IMR-90 (cell line): ENCODE measurements around the gene SHISA4. TPM values are rescaled to one million over a fixed set of nuclear protein-coding genes. Genes with fewer than 3 reads are reported as not detected.

ENCODE experiments used
- ATAC-seq: fragments of 200-7000 bp; cut with Tn5 transposase; 2 replicates; pipeline ENCODE4 v1.9.1; 2020; ENCODE audit warnings: low read depth, mild to moderate bottlenecking, moderate library complexity
- BruUV-seq: library from RNA; stranded (reverse); fragments of 400-500 nt; replicated peaks from 2 replicates; lab custom pipeline; 2021; lab: Mats Ljungman, UMichigan
- CTCF ChIA-PET: fragments of 300-600 bp; formaldehyde crosslinking; extraction: SDS; loops from one replicate; lab custom pipeline; 2021; ENCODE audit warnings: antibody characterized with exemption; lab: Yijun Ruan, JAX
- POLR2A ChIA-PET: fragments of 300-600 bp; sonication (Branson Sonifier 250); formaldehyde crosslinking; loops from one replicate; lab custom pipeline; 2022; ENCODE audit warnings: antibody characterized with exemption; ENCODE audit not compliant: unreplicated experiment; lab: Charles Lee
- DNase-seq: peaks from one replicate; pipeline ENCODE4 v3.0.0; 2013
- H2AFZ ChIP-seq: replicated peaks from 2 replicates; pipeline ENCODE3; 2013; ENCODE audit warnings: low read length, mild to moderate bottlenecking; ENCODE audit not compliant: poor library complexity
- H2AK5ac ChIP-seq: 2 replicates; pipeline ENCODE4 v1.6.1; 2013; ENCODE audit warnings: low read depth, low read length, inconsistent platforms
- H2AK9ac ChIP-seq: replicated peaks from 2 replicates; pipeline ENCODE3; 2013; ENCODE audit warnings: mild to moderate bottlenecking, low read depth, low read length, moderate library complexity; ENCODE audit not compliant: poor library complexity
- H2BK120ac ChIP-seq: 2 replicates; pipeline ENCODE4 v1.6.1; 2013; ENCODE audit warnings: low read depth, low read length, inconsistent platforms
- H2BK15ac ChIP-seq: 3 replicates; pipeline ENCODE4 v1.6.1; 2013; ENCODE audit warnings: low read depth, low read length, inconsistent platforms
- H2BK20ac ChIP-seq: 2 replicates; pipeline ENCODE4 v1.6.1; 2013; ENCODE audit warnings: low read depth, mild to moderate bottlenecking, inconsistent platforms, low read length, moderate library complexity
- H2BK5ac ChIP-seq: 2 replicates; pipeline ENCODE4 v1.6.1; 2013; ENCODE audit warnings: mild to moderate bottlenecking, low read depth, low read length, inconsistent platforms; ENCODE audit not compliant: poor library complexity, severe bottlenecking
- H3K14ac ChIP-seq: replicated peaks from 2 replicates; pipeline ENCODE4 v1.6.1; 2013; ENCODE audit warnings: low read depth, low read length, inconsistent platforms
- H3K18ac ChIP-seq: 2 replicates; pipeline ENCODE4 v1.6.1; 2013; ENCODE audit warnings: low read depth, low read length, control low read depth
- H3K23ac ChIP-seq: 2 replicates; pipeline ENCODE4 v1.6.1; 2013; ENCODE audit warnings: low read depth, low read length, inconsistent platforms
- H3K27ac ChIP-seq: 2 replicates; pipeline ENCODE4 v1.5.1; 2013; ENCODE audit warnings: mild to moderate bottlenecking, control low read depth, low read length; ENCODE audit not compliant: insufficient read depth
- H3K27me3 ChIP-seq: 2 replicates; pipeline ENCODE4 v1.6.1; 2013; ENCODE audit warnings: low read length; ENCODE audit not compliant: control insufficient read depth, insufficient read depth
- H3K36me3 ChIP-seq: 2 replicates; pipeline ENCODE4 v1.6.1; 2013; ENCODE audit warnings: low read length, mixed read lengths; ENCODE audit not compliant: control insufficient read depth, insufficient read depth
- H3K4ac ChIP-seq: 2 replicates; pipeline ENCODE4 v1.6.1; 2013; ENCODE audit warnings: low read depth, low read length, inconsistent platforms
- H3K4me1 ChIP-seq: 2 replicates; pipeline ENCODE4 v1.6.1; 2013; ENCODE audit warnings: low read length, mixed read lengths; ENCODE audit not compliant: control insufficient read depth, insufficient read depth
- H3K4me2 ChIP-seq: 2 replicates; pipeline ENCODE4 v1.6.1; 2013; ENCODE audit warnings: low read depth, mild to moderate bottlenecking, control low read depth, low read length, moderate library complexity
- H3K4me3 ChIP-seq: 2 replicates; pipeline ENCODE4 v1.5.1; 2013; ENCODE audit warnings: low read depth, mild to moderate bottlenecking, control low read depth, low read length, moderate library complexity; ENCODE audit not compliant: insufficient read depth
- H3K56ac ChIP-seq: 2 replicates; pipeline ENCODE4 v1.6.1; 2013; ENCODE audit warnings: low read length, inconsistent platforms; ENCODE audit not compliant: insufficient read depth; ENCODE audit errors: extremely low read depth
- H3K79me1 ChIP-seq, 2 experiments: 2 replicates each; pipeline ENCODE4 v1.6.1; 2013; ENCODE audit warnings: low read length in 2 of 2, inconsistent platforms in 1 of 2, low read depth in 1 of 2
- H3K9ac ChIP-seq: 2 replicates; pipeline ENCODE4 v1.6.1; 2013; ENCODE audit warnings: low read depth, low read length, control low read depth
- H3K9me1 ChIP-seq: 2 replicates; pipeline ENCODE4 v1.6.1; 2013; ENCODE audit warnings: low read length, inconsistent platforms; ENCODE audit not compliant: insufficient read depth
- H3K9me3 ChIP-seq: 2 replicates; pipeline ENCODE4 v1.6.1; 2013; ENCODE audit warnings: low read length; ENCODE audit not compliant: control insufficient read depth, insufficient read depth
- H4K20me1 ChIP-seq: 2 replicates; pipeline ENCODE4 v1.6.1; 2013; ENCODE audit warnings: low read length, inconsistent platforms; ENCODE audit not compliant: insufficient read depth
- H4K5ac ChIP-seq: 2 replicates; pipeline ENCODE4 v1.6.1; 2013; ENCODE audit warnings: mild to moderate bottlenecking, low read depth, low read length, control low read depth
- H4K8ac ChIP-seq, 2 experiments: 2 replicates each; pipeline ENCODE4 v1.6.1; 2013; ENCODE audit warnings: low read depth in 2 of 2, low read length in 2 of 2, control low read depth in 1 of 2, inconsistent platforms in 1 of 2
- H4K91ac ChIP-seq: 2 replicates; pipeline ENCODE4 v1.6.1; 2013; ENCODE audit warnings: low read depth, low read length, inconsistent platforms; ENCODE audit not compliant: insufficient read depth
- BHLHE40 ChIP-seq: fragments of 150-350 bp; IDR thresholded peaks from 2 replicates; pipeline ENCODE4 v1.6.1; 2016; ENCODE audit warnings: mild to moderate bottlenecking, low read depth, low read length
- CEBPB ChIP-seq: IDR thresholded peaks from 2 replicates; pipeline ENCODE4 v1.6.1; 2012; ENCODE audit warnings: low read depth, low read length, improper control_type of control experiment
- CHD1 ChIP-seq: IDR thresholded peaks from 2 replicates; pipeline ENCODE4 v1.6.1; 2012; ENCODE audit warnings: low read depth, low read length, improper control_type of control experiment
- FOS ChIP-seq: fragments of 150-350 bp; IDR thresholded peaks from 2 replicates; pipeline ENCODE4 v1.6.1; 2016; ENCODE audit warnings: low read depth, low read length
- MAFK ChIP-seq: IDR thresholded peaks from 2 replicates; pipeline ENCODE4 v1.6.1; 2012; ENCODE audit warnings: low read depth, low read length, improper control_type of control experiment
- MAZ ChIP-seq: IDR thresholded peaks from 2 replicates; pipeline ENCODE4 v1.6.1; 2012; ENCODE audit warnings: low read depth, mild to moderate bottlenecking, low read length, improper control_type of control experiment, moderate library complexity, borderline replicate concordance
- MXI1 ChIP-seq: IDR thresholded peaks from 2 replicates; pipeline ENCODE4 v1.6.1; 2012; ENCODE audit warnings: low read depth, mild to moderate bottlenecking, low read length, moderate library complexity, borderline replicate concordance
- NFE2L2 ChIP-seq: fragments of 150-350 bp; IDR thresholded peaks from 2 replicates; pipeline ENCODE4 v1.6.1; 2016; ENCODE audit warnings: low read depth, mild to moderate bottlenecking, low read length
- POLR2A ChIP-seq: IDR thresholded peaks from 2 replicates; pipeline ENCODE4 v1.6.1; 2012; ENCODE audit warnings: mild to moderate bottlenecking, low read depth, low read length
- RAD21 ChIP-seq: IDR thresholded peaks from 2 replicates; pipeline ENCODE4 v1.6.1; 2012; ENCODE audit warnings: low read length, improper control_type of control experiment
- RCOR1 ChIP-seq: IDR thresholded peaks from 2 replicates; pipeline ENCODE4 v1.6.1; 2012; ENCODE audit warnings: mild to moderate bottlenecking, low read length, improper control_type of control experiment; ENCODE audit not compliant: insufficient replicate concordance
- RFX5 ChIP-seq: IDR thresholded peaks from 2 replicates; pipeline ENCODE4 v1.8.0; 2012; ENCODE audit warnings: low read depth, mild to moderate bottlenecking, low read length, moderate library complexity
- SMC3 ChIP-seq: fragments of 150-350 bp; IDR thresholded peaks from 2 replicates; pipeline ENCODE4 v1.6.1; 2016; ENCODE audit warnings: low read depth, mild to moderate bottlenecking, antibody characterized with exemption, low read length, moderate library complexity
- WGBS, 2 experiments: methylation state at CpG; one replicate each; pipeline versions ENCODE4 v1.1.5 to v1.1.7; 2013; ENCODE audit warnings: missing lambda C conversion rate in 2 of 2; ENCODE audit not compliant: insufficient read length in 1 of 2; ENCODE audit errors: extremely low coverage in 2 of 2; 5-methylcytosine and 5-hydroxymethylcytosine counted together
- dilution Hi-C: fragments of 300-500 bp; cut with HindIII; formaldehyde crosslinking; loops from one replicate; pipeline ENCODE4 v1.14.3; 2018; ENCODE audit warnings: low sequenced_read_pairs; ENCODE audit not compliant: unreplicated experiment
- in situ Hi-C: fragments of 300-500 bp; cut with MboI; formaldehyde crosslinking; loops from 3 replicates; pipeline ENCODE4 v1.14.3; 2019; ENCODE audit warnings: low sequenced_read_pairs, inconsistent platforms, mixed read lengths
- intact Hi-C: fragments of 100-400 bp; cut with micrococcal nuclease; formaldehyde crosslinking; loops from 2 replicates; pipeline ENCODE4 v1.10.0; 2022
- polyA plus RNA-seq, 3 experiments: library from polyadenylated mRNA; depleted of rRNA; stranded (reverse); fragments of >200 nt; gene quantifications; 2 replicates each; pipeline ENCODE4 v1.2.3, GENCODE V29; 2012; ENCODE audit warnings: low replicate concordance in 1 of 3
- total RNA-seq: library from RNA; depleted of rRNA; stranded (reverse); fragments of >200 nt; gene quantifications from 2 replicates; pipeline ENCODE4 v1.2.3, GENCODE V29; 2012
- TF ChIP-seq, protein P1 (sequence below): conservative IDR thresholded peaks from 2 replicates; pipeline ENCODE4 v1.5.1; 2012; ENCODE audit warnings: mild to moderate bottlenecking, low read depth, low read length, improper control_type of control experiment
- TF ChIP-seq, protein P2 (sequence below): fragments of 150-350 bp; IDR thresholded peaks from 2 replicates; pipeline ENCODE4 v1.6.1; 2016; ENCODE audit warnings: low read depth, mild to moderate bottlenecking, low read length, moderate library complexity, borderline replicate concordance
- TF ChIP-seq, protein P3 (sequence below): fragments of 150-350 bp; IDR thresholded peaks from 2 replicates; pipeline ENCODE4 v1.6.1; 2017; ENCODE audit warnings: mild to moderate bottlenecking, antibody characterized with exemption, low read length, low read depth

SHISA4 gene
- total and polyA plus RNA-seq, 2 of the 4 experiments (the other 2 are of a cell fraction) = 10.0 to 34.8 TPM

DNA sequence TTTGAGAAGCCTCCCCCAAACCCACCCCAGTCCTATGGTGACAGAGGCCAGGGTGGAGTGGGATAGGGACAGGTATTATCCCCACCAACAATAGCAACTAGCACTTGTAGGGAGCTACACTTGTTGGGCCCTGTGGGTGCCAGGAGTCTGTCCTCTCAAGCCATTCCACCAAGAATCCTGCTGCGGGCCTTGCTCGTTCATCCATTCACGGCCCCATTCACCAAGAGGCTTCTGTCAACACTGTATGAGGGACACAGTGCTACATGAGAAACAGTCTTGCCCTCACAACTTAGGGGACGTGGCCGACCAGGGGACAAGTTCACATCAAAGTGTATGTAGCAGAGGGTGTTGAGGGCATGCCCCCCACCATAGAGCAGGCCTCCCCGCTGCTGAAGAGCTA lies 18.9 kb downstream of the SHISA4 start:
- Histone ChIP-seq H2BK120ac (no peak overlapping the region), H3K27me3 (no peaks in the 10 kb centered on the region), H3K27ac (no peak overlapping the region), H3K4me3 (no peak overlapping the region), H3K18ac (no peak overlapping the region), H3K14ac (no peak overlapping the region; the same call in 1 of the 2 replicates), H2AK9ac (peak overlapping the region; percentile 60), H3K9me3 (no peaks in the 10 kb centered on the region), H2BK20ac (peak overlapping the region; percentile 22; the same call in 1 of the 2 replicates), H4K91ac (peak overlapping the region; percentile 24; the same call in 1 of the 2 replicates), H3K23ac (peak overlapping the region; percentile 46; the same call in 1 of the 2 replicates), H3K9ac (no peak overlapping the region), H3K4me2 (no peak overlapping the region), H4K5ac (no peak overlapping the region), H4K20me1 (no peaks in the 10 kb centered on the region), H2BK5ac (no peak overlapping the region), H3K4me1 (peaks cover 33% of the 10 kb centered on the region), H2BK15ac (0 out of 3 replicates have a peak overlapping the region, but pooled peaks have one; percentile 20), H2AFZ (no peak overlapping the region), H3K56ac (no peak overlapping the region), H3K9me1 (peaks cover 45% of the 10 kb centered on the region), H3K79me1 (peaks cover 14 to 81% of the 10 kb centered on the region in 2 experiments), H3K36me3 (peaks cover 19% of the 10 kb centered on the region), H2AK5ac (peak overlapping the region; percentile 15), H3K4ac (peak overlapping the region; percentile 100), H4K8ac (no peak overlapping the region; a peak in 1 of 4 replicates)
- no TSS peak for BruUV-seq
- ChIA-PET POLR2A (interaction anchor here (1.1 kb wide), 1 partner anchor 38 kb away, joined by 3 read pairs; no protein-coding TSS in a partner anchor), CTCF (interaction anchor here (0.7 kb wide), 1 partner anchor 12 kb away, joined by 4 read pairs; no protein-coding TSS in a partner anchor)
- no peak for ATAC-seq
- WGBS, 2 experiments = no CpG with 5 or more reads among the region's 6 CpGs
- dilution Hi-C loops (no loop called here), intact Hi-C loops (no loop called here), in situ Hi-C loops (no loop called here)
- no peak for DNase-seq
- TF ChIP-seq MXI1 = no peak
- no peak for TF ChIP-seq RCOR1
- TF ChIP-seq NFE2L2 = no peak
- TF ChIP-seq CEBPB = no peak
- TF ChIP-seq, protein P1, sequence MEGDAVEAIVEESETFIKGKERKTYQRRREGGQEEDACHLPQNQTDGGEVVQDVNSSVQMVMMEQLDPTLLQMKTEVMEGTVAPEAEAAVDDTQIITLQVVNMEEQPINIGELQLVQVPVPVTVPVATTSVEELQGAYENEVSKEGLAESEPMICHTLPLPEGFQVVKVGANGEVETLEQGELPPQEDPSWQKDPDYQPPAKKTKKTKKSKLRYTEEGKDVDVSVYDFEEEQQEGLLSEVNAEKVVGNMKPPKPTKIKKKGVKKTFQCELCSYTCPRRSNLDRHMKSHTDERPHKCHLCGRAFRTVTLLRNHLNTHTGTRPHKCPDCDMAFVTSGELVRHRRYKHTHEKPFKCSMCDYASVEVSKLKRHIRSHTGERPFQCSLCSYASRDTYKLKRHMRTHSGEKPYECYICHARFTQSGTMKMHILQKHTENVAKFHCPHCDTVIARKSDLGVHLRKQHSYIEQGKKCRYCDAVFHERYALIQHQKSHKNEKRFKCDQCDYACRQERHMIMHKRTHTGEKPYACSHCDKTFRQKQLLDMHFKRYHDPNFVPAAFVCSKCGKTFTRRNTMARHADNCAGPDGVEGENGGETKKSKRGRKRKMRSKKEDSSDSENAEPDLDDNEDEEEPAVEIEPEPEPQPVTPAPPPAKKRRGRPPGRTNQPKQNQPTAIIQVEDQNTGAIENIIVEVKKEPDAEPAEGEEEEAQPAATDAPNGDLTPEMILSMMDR = no peak
- TF ChIP-seq, protein P2, sequence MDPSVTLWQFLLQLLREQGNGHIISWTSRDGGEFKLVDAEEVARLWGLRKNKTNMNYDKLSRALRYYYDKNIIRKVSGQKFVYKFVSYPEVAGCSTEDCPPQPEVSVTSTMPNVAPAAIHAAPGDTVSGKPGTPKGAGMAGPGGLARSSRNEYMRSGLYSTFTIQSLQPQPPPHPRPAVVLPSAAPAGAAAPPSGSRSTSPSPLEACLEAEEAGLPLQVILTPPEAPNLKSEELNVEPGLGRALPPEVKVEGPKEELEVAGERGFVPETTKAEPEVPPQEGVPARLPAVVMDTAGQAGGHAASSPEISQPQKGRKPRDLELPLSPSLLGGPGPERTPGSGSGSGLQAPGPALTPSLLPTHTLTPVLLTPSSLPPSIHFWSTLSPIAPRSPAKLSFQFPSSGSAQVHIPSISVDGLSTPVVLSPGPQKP = no peak
- no peak for TF ChIP-seq FOS
- no peak for TF ChIP-seq RAD21
- TF ChIP-seq SMC3 = no peak
- TF ChIP-seq BHLHE40 = no peak
- TF ChIP-seq MAFK = no peak
- TF ChIP-seq POLR2A = no peak
- TF ChIP-seq CHD1 = no peak
- no peak for TF ChIP-seq MAZ
- TF ChIP-seq RFX5 = no peak
- TF ChIP-seq, protein P3, sequence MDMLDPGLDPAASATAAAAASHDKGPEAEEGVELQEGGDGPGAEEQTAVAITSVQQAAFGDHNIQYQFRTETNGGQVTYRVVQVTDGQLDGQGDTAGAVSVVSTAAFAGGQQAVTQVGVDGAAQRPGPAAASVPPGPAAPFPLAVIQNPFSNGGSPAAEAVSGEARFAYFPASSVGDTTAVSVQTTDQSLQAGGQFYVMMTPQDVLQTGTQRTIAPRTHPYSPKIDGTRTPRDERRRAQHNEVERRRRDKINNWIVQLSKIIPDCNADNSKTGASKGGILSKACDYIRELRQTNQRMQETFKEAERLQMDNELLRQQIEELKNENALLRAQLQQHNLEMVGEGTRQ = no peak
